Fibroblast of lung (primary cell): ENCODE measurements around the gene MCM10.

ENCODE experiments used
- EZH2 ChIP-seq: IDR thresholded peaks from 2 replicates; pipeline ENCODE4 v1.5.1; 2012; ENCODE audit warnings: low read length, control low read depth, mild to moderate bottlenecking; ENCODE audit errors: missing control alignments
- TF ChIP-seq, protein P1 (sequence below), 2 donors: IDR thresholded peaks in 1 of 2; conservative IDR thresholded peaks in 1 of 2; 1 replicate in 1 of 2; 2 replicates in 1 of 2; pipeline ENCODE4 v1.5.1; 2011 to 2012; ENCODE audit warnings: low read length in 2 of 2, control low read depth in 1 of 2, inconsistent platforms in 1 of 2, low read depth in 1 of 2, mild to moderate bottlenecking in 1 of 2

DNA sequence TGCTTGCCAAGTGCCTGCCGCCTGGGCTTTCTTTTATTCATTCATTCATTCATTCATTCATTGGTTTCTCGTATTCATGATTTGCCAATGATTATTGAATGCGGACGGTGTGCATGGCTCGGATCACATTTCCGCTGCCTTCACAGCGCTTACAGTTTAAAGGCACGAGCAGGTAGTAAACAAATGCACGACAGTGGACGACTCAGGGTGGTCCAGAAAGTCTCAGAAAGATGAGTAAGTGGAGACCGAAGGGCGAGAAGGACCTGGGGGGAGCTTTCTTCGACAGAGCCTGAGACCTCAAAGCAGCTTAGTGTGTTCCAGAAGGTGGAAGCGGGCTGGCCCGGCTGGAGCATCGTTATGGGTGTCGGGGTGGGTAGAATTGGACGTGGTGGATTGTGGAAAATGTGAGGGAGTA is 506 bp downstream of the MCM10 start:
- TF ChIP-seq, protein P1, sequence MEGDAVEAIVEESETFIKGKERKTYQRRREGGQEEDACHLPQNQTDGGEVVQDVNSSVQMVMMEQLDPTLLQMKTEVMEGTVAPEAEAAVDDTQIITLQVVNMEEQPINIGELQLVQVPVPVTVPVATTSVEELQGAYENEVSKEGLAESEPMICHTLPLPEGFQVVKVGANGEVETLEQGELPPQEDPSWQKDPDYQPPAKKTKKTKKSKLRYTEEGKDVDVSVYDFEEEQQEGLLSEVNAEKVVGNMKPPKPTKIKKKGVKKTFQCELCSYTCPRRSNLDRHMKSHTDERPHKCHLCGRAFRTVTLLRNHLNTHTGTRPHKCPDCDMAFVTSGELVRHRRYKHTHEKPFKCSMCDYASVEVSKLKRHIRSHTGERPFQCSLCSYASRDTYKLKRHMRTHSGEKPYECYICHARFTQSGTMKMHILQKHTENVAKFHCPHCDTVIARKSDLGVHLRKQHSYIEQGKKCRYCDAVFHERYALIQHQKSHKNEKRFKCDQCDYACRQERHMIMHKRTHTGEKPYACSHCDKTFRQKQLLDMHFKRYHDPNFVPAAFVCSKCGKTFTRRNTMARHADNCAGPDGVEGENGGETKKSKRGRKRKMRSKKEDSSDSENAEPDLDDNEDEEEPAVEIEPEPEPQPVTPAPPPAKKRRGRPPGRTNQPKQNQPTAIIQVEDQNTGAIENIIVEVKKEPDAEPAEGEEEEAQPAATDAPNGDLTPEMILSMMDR (conservative IDR thresholded peaks at IDR 0.05 in 1 of 2, IDR thresholded peaks at IDR 0.05 in 1 of 2; ENCODE audit: low read depth in 1 of 2, low read length in 2 of 2): no peak
- TF ChIP-seq EZH2: no peak
